Uterus (tissue), 4 donors: ENCODE measurements around the gene IRF5. TPM values are rescaled to one million over a fixed set of nuclear protein-coding genes. Genes with fewer than 3 reads are reported as not detected.
"Not testable (repeated sequence)": the region's sequence is repeated elsewhere in the genome, so short reads cannot be mapped to it uniquely, and the experiment has no call there.

ENCODE experiments used
- DNase-seq, 2 donors: peaks; one replicate each; pipeline ENCODE4 v3.0.0-alpha.2; 2019 to 2020
- H3K27ac ChIP-seq, 2 donors: fragments of 200-600 bp; sonication (generic); 1 replicate in 1 of 2; 2 replicates in 1 of 2; pipeline ENCODE4 v1.5.1; 2016 to 2018
- H3K27me3 ChIP-seq, 2 donors: fragments of 200-600 bp; sonication (generic); one replicate each; pipeline ENCODE4 v1.5.1; 2018 to 2019; ENCODE audit warnings: control low read depth in 1 of 2
- H3K36me3 ChIP-seq, 2 donors: fragments of 200-600 bp; sonication (generic); one replicate each; pipeline ENCODE4 v1.5.1; 2019; ENCODE audit warnings: control low read depth in 1 of 2
- H3K4me1 ChIP-seq, 2 donors: fragments of 200-600 bp; sonication (generic); one replicate each; pipeline ENCODE4 v1.5.1; 2018 to 2019; ENCODE audit warnings: control low read depth in 1 of 2
- H3K4me3 ChIP-seq, 2 donors: fragments of 200-600 bp; sonication (generic); 1 replicate in 1 of 2; 2 replicates in 1 of 2; pipeline ENCODE4 v1.5.1; 2018 to 2019; ENCODE audit warnings: mild to moderate bottlenecking in 1 of 2
- H3K9me3 ChIP-seq, 2 donors: fragments of 200-600 bp; sonication (generic); one replicate each; pipeline ENCODE4 v1.5.1; 2019; ENCODE audit warnings: control low read depth in 1 of 2
- CTCF ChIP-seq, 4 experiments: fragments of 200-600 bp in 2 of 4; fragments of 450-650 bp in 2 of 4; sonication (generic) in 2 of 4; IDR thresholded peaks; one replicate each; pipeline ENCODE4 v1.5.1; 2016 to 2019; ENCODE audit warnings: antibody characterized with exemption in 4 of 4, mild to moderate bottlenecking in 2 of 4, moderate library complexity in 1 of 4
- POLR2A ChIP-seq, 2 donors: fragments of 450-650 bp; IDR thresholded peaks; one replicate each; pipeline ENCODE4 v1.6.1; 2016; ENCODE audit warnings: antibody characterized with exemption in 2 of 2, mild to moderate bottlenecking in 1 of 2, moderate library complexity in 1 of 2
- intact Hi-C: fragments of 100-400 bp; cut with DNase I; formaldehyde crosslinking; loops from one replicate; pipeline ENCODE4 v1.15.1; 2023; ENCODE audit warnings: low total_unique reads
- total RNA-seq, 4 donors: library from RNA; depleted of rRNA in 3 of 4; stranded (reverse); fragments of >200 nt in 3 of 4; gene quantifications; one replicate each; pipeline versions ENCODE4 v1.1.0 to v1.2.4, GENCODE V29; 2014 to 2023
- donor health status: DM: yes; HTN: yes; CAD: no.

The IRF5 gene
- total RNA-seq, 4 donors from 2014 or later = 2.0 to 52.5 (median 4.5) TPM

- no peak for DNase-seq
- TF ChIP-seq POLR2A (IDR thresholded peaks at IDR 0.05) = no peak
- no peak for TF ChIP-seq CTCF (IDR thresholded peaks at IDR 0.05)
- no peaks in the 10 kb centered on the region for H3K9me3 ChIP-seq
- H3K4me1 ChIP-seq = no peaks in the 10 kb centered on the region
- intact Hi-C loops = no loop called here
- H3K27me3 ChIP-seq = no peaks in the 10 kb centered on the region
- H3K4me3 ChIP-seq = no peak overlapping the region
- no peak overlapping the region for H3K27ac ChIP-seq
- H3K36me3 ChIP-seq = no peaks in the 10 kb centered on the region
Observed at GRCh38 chr7:128982105-128982504, 44.4 kb downstream of the IRF5 start.

DNA sequence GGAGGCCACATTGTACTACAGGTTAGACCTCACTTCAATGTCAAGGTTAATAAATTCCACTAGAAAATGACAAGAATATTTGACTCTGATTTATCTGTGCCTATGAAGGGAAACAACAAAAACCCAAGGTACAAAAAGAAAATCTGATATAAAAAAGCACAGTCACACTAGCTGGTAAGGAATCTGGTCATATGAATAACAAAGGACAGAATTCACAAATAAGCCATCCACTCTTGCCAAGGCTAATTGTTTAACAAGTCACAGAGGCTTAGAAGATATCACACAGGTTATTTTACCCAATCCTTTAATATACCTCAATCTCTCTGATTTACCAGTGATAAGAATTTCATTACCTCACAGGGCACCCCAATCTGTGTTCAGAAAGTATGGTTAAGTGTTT lies 47.9 kb downstream of the IRF5 start:
- Histone ChIP-seq H3K4me3 (no peak overlapping the region), H3K9me3 (no peaks in the 10 kb centered on the region), H3K27ac (no peak overlapping the region), H3K27me3 (no peaks in the 10 kb centered on the region), H3K36me3 (no peaks in the 10 kb centered on the region), H3K4me1 (no peaks in the 10 kb centered on the region)
- no peak for TF ChIP-seq POLR2A (IDR thresholded peaks at IDR 0.05)
- TF ChIP-seq CTCF (IDR thresholded peaks at IDR 0.05) = no peak
- DNase-seq = no peak
- intact Hi-C loops = no loop called here

DNA sequence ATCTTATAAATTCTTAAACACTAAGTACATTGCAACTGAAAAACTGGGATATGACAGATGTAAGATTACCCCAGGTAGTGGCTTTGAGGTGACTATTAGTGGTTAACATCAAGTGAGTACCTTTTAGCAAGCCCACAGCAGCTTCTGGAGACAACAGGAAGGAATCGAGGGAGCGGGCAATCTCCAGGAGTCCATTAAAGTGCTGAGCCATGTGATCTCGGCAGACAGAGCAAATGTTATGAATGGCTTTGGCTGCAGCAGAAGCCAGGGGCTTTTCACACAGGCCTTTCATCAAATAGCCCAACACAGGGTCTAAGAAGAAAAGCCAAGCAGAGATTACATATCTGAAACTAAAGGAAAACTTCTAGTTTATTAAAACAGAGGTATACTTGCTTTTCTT lies 48.9 kb downstream of the IRF5 start:
- no peak overlapping the region for H3K4me3 ChIP-seq
- H3K36me3 ChIP-seq = no peaks in the 10 kb centered on the region
- intact Hi-C loops = no loop called here
- H3K27me3 ChIP-seq = no peaks in the 10 kb centered on the region
- no peak overlapping the region for H3K27ac ChIP-seq
- H3K9me3 ChIP-seq = no peaks in the 10 kb centered on the region
- H3K4me1 ChIP-seq = no peaks in the 10 kb centered on the region
- TF ChIP-seq CTCF (IDR thresholded peaks at IDR 0.05) = no peak
- TF ChIP-seq POLR2A (IDR thresholded peaks at IDR 0.05) = no peak
- DNase-seq = no peak

GRCh38 chr7:128988372-128988771 lies 50.6 kb downstream of the IRF5 start:
- intact Hi-C loops = no loop called here
- H3K4me1 ChIP-seq = no peaks in the 10 kb centered on the region
- H3K27me3 ChIP-seq = no peaks in the 10 kb centered on the region
- H3K9me3 ChIP-seq = no peaks in the 10 kb centered on the region
- H3K4me3 ChIP-seq = no peak overlapping the region
- H3K36me3 ChIP-seq = no peaks in the 10 kb centered on the region
- no peak for DNase-seq
- no peak for TF ChIP-seq POLR2A (IDR thresholded peaks at IDR 0.05)
- no peak overlapping the region for H3K27ac ChIP-seq

GRCh38 chr7:128989961-128990360 lies 52.2 kb downstream of the IRF5 start:
- Histone ChIP-seq H3K36me3 (no peaks in the 10 kb centered on the region), H3K27me3 (no peaks in the 10 kb centered on the region), H3K9me3 (no peaks in the 10 kb centered on the region), H3K4me3 (no peak overlapping the region), H3K4me1 (no peaks in the 10 kb centered on the region), H3K27ac (no peak overlapping the region)
- intact Hi-C loops = no loop called here
- DNase-seq = no peak
- TF ChIP-seq POLR2A (IDR thresholded peaks at IDR 0.05) (no peak), CTCF (IDR thresholded peaks at IDR 0.05) (no peak)

DNA sequence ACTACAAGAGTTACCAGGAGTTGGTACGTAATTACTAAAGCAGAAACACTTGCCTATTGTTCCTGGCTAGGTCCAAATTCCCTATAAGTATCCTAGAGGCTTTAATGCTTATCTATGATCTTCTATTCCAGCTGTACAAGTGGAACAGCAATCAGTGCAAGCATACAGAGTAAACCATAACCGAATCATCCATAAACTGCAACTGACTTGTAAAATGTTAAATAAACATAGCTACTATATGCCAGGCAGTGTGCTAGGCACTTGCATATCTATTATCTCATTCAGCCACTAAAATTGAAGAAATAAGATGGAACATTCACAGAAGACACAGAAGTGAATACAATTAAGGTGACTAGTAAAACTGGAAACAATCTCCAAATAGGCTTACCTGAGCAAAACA lies 55.7 kb downstream of the IRF5 start:
- no peaks in the 10 kb centered on the region for H3K9me3 ChIP-seq
- intact Hi-C loops = no loop called here
- H3K36me3 ChIP-seq = no peaks in the 10 kb centered on the region
- no peak for TF ChIP-seq POLR2A (IDR thresholded peaks at IDR 0.05)
- TF ChIP-seq CTCF (IDR thresholded peaks at IDR 0.05) = no peak
- no peak for DNase-seq
- H3K27me3 ChIP-seq = no peaks in the 10 kb centered on the region
- H3K4me1 ChIP-seq = no peaks in the 10 kb centered on the region
- H3K27ac ChIP-seq = no peak overlapping the region
- H3K4me3 ChIP-seq = no peak overlapping the region

DNA sequence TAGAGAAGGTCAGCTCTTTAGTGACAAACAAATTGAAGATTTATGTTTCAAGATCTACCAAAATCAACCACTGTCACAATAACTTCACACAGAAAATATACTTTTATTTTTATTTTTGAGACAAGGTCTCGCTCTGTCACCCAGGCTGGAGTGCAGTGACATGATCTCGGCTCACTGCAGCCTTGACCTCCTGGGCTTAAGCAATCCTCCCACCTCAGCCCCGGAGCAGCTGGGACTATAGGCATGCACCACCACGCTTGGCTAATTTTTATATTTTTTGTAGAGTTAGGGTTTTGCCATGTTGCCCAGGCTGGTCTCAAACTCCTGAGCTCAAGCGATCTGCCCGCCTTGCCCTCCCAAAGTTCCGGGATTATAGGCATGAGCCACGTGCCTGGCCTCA lies 56.8 kb downstream of the IRF5 start:
- intact Hi-C loops, H3K36me3 ChIP-seq, H3K4me3 ChIP-seq, H3K9me3 ChIP-seq, H3K4me1 ChIP-seq, H3K27ac ChIP-seq, DNase-seq, H3K27me3 ChIP-seq: not testable (repeated sequence)
